MV-4-11 (cell line): ENCODE results near the gene SCAF11.
"Not testable (repeated sequence)": the region's sequence is repeated elsewhere in the genome, so short reads cannot be mapped to it uniquely, and the experiment has no call there.

Experiments
- DNase-seq: peaks from one replicate; lab custom pipeline; 2025; lab: John Stamatoyannopoulos, UW

SCAF11 gene

GRCh38 chr12:45990468-45991283, at the start of gene SCAF11:
SCAF11 (minus strand) TSS chr12:45990574; CDS start chr12:45964167, 26,407 bp downstream.
- peak; percentile 99 for DNase-seq

- DNase-seq, result not testable (repeated sequence)
These were observed 46.7 kb upstream of the SCAF11 start for GRCh38 chr12:46037066-46037465.

GRCh38 chr12:46027172-46027571, 36.8 kb upstream of the SCAF11 start:
- DNase-seq, result no peak

- DNase-seq, result no peak
These were observed 33.7 kb upstream of the SCAF11 start for GRCh38 chr12:46024099-46024498.

- no peak for DNase-seq
These were observed 30.4 kb upstream of the SCAF11 start for GRCh38 chr12:46020768-46021167.

- not testable (repeated sequence) for DNase-seq
These were observed 28.3 kb upstream of the SCAF11 start for GRCh38 chr12:46018712-46019111.

GRCh38 chr12:46017866-46018375, 27.5 kb upstream of the SCAF11 start:
- not testable (repeated sequence) for DNase-seq

- no peak for DNase-seq
These were observed 15.4 kb upstream of the SCAF11 start for GRCh38 chr12:46005823-46006222.

- no peak for DNase-seq
These were observed 14.9 kb upstream of the SCAF11 start for GRCh38 chr12:46005151-46005797.

GRCh38 chr12:46004715-46005114, 14.3 kb upstream of the SCAF11 start:
- no peak for DNase-seq

GRCh38 chr12:46000076-46000475, 9.7 kb upstream of the SCAF11 start:
- not testable (repeated sequence) for DNase-seq

- no peak for DNase-seq
These were observed 4.4 kb upstream of the SCAF11 start for GRCh38 chr12:45994736-45995135.

GRCh38 chr12:45991284-45992249, 1.2 kb upstream of the SCAF11 start:
- peak; percentile 84 for DNase-seq

- DNase-seq, result peak; percentile 61
These were observed 480 bp downstream of the SCAF11 start for GRCh38 chr12:45989721-45990467.

GRCh38 chr12:45989287-45989686, 1.1 kb downstream of the SCAF11 start:
- DNase-seq, result no peak

GRCh38 chr12:45988264-45988663, 2.1 kb downstream of the SCAF11 start:
- DNase-seq, result no peak

GRCh38 chr12:45987340-45987727, 3.0 kb downstream of the SCAF11 start:
- no peak for DNase-seq

GRCh38 chr12:45986641-45987339, 3.6 kb downstream of the SCAF11 start:
- DNase-seq, result peak; percentile 92

GRCh38 chr12:45981075-45981837, 9.1 kb downstream of the SCAF11 start:
- DNase-seq, result no peak

GRCh38 chr12:45980540-45980939, 9.8 kb downstream of the SCAF11 start:
- DNase-seq, result no peak
